ENCODE data around the gene PTPRN2. TPM values are rescaled to one million over a fixed set of nuclear protein-coding genes. Genes with fewer than 3 reads are reported as not detected.

The PTPRN2 gene
- total and polyA plus RNA-seq, 2 of the 8 experiments (the other 6 are each of a cell fraction or from before 2014, with no cell fraction given), result 2.6 to 4.5 TPM

DNA sequence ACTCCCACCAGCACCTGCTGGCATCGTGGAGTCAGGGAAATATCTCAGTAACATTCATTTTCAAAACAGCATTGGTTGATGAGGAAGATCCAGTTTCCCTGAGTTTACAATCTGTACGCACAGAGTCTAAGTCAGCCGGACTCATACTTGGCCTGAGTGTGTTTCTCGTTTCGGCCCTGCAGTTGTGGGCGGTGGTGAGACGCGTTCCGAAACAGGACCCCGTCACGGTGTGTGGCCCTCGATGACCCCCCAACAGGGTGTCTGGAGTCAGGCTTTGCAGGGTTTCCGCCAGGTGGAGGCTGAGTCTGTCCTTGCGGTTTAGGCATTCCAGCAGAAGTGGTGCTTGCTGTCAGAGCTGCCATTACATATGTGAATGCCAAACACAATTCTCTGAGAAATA is 933.3 kb downstream of the PTPRN2 start (continued):
- TF ChIP-seq, protein P1, sequence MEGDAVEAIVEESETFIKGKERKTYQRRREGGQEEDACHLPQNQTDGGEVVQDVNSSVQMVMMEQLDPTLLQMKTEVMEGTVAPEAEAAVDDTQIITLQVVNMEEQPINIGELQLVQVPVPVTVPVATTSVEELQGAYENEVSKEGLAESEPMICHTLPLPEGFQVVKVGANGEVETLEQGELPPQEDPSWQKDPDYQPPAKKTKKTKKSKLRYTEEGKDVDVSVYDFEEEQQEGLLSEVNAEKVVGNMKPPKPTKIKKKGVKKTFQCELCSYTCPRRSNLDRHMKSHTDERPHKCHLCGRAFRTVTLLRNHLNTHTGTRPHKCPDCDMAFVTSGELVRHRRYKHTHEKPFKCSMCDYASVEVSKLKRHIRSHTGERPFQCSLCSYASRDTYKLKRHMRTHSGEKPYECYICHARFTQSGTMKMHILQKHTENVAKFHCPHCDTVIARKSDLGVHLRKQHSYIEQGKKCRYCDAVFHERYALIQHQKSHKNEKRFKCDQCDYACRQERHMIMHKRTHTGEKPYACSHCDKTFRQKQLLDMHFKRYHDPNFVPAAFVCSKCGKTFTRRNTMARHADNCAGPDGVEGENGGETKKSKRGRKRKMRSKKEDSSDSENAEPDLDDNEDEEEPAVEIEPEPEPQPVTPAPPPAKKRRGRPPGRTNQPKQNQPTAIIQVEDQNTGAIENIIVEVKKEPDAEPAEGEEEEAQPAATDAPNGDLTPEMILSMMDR (IDR thresholded peaks at IDR 0.05; ENCODE audit: control extremely low read depth in 1 of 3, insufficient read depth in 1 of 3, low read depth in 1 of 3, low read length in 3 of 3), result no peak
- TF ChIP-seq KDM5A (IDR thresholded peaks at IDR 0.05; ENCODE audit: low read length), result no peak

Measured in H1 (cell line).